Spleen (tissue), 7 donors: Measurements from ENCODE around the gene NDST3.
"Not testable (repeated sequence)": the region's sequence is repeated elsewhere in the genome, so short reads cannot be mapped to it uniquely, and the experiment has no call there.

Experiments used
- CTCF ChIP-seq, 11 experiments: fragments of 200-600 bp in 7 of 11; fragments of 450-650 bp in 4 of 11; sonication (generic) in 4 of 11; IDR thresholded peaks in 8 of 11; conservative IDR thresholded peaks in 3 of 11; 1 replicate in 7 of 11; 2 replicates in 4 of 11; pipeline versions ENCODE4 v1.4.0 to v1.8.0; 2016 to 2021; ENCODE audit warnings: antibody characterized with exemption in 11 of 11, inconsistent platforms in 4 of 11, mild to moderate bottlenecking in 1 of 11
- POLR2A ChIP-seq, 3 donors: fragments of 450-650 bp; IDR thresholded peaks; one replicate each; pipeline ENCODE4 v1.5.1; 2017; ENCODE audit warnings: antibody characterized with exemption in 3 of 3, mild to moderate bottlenecking in 1 of 3
- POLR2AphosphoS5 ChIP-seq, 3 donors: sonication (generic); formaldehyde crosslinking; IDR thresholded peaks; one replicate each; pipeline ENCODE4 v1.5.1; 2017; ENCODE audit warnings: antibody characterized with exemption in 3 of 3
- donor health status: DM: no; HTN: no; CAD: no; lungs with moderate emphysema.
- donor health status: DM: no; HTN: no; CAD: no.
- donor health status: DM: no; HTN: no; CAD: no.

GRCh38 chr4:118266145-118266496 lies 231.8 kb downstream of the NDST3 start:
- TF ChIP-seq CTCF (IDR thresholded peaks at IDR 0.05 in 8 of 11, conservative IDR thresholded peaks at IDR 0.05 in 3 of 11); POLR2A (IDR thresholded peaks at IDR 0.05); POLR2AphosphoS5 (IDR thresholded peaks at IDR 0.05): not testable (repeated sequence)
